IPS-20b (cell line): ENCODE data around the gene MED12L.

ENCODE experiments used
- H3K27ac ChIP-seq: one replicate; pipeline ENCODE4 v1.5.1; 2013; ENCODE audit warnings: low read length
- H3K27me3 ChIP-seq: 2 replicates; pipeline ENCODE4 v1.6.1; 2013; ENCODE audit warnings: mild to moderate bottlenecking, low read length, inconsistent platforms; ENCODE audit not compliant: insufficient read depth
- H3K36me3 ChIP-seq: 2 replicates; pipeline ENCODE4 v1.6.1; 2013; ENCODE audit warnings: low read depth, mild to moderate bottlenecking, inconsistent platforms, low read length, moderate library complexity; ENCODE audit not compliant: insufficient read depth
- H3K4me1 ChIP-seq: 2 replicates; pipeline ENCODE4 v1.6.1; 2013; ENCODE audit warnings: mild to moderate bottlenecking, control low read depth, inconsistent platforms, low read length, moderate library complexity; ENCODE audit not compliant: insufficient read depth
- H3K4me3 ChIP-seq: 2 replicates; pipeline ENCODE4 v1.5.1; 2013; ENCODE audit warnings: mild to moderate bottlenecking, low read length, inconsistent platforms
- H3K9ac ChIP-seq: 2 replicates; pipeline ENCODE4 v1.6.1; 2013; ENCODE audit warnings: low read depth, mild to moderate bottlenecking, inconsistent platforms, low read length, moderate library complexity
- H3K9me3 ChIP-seq: 2 replicates; pipeline ENCODE4 v1.6.1; 2013; ENCODE audit warnings: mild to moderate bottlenecking, low read depth, low read length, inconsistent platforms; ENCODE audit not compliant: insufficient read depth

The MED12L gene

DNA sequence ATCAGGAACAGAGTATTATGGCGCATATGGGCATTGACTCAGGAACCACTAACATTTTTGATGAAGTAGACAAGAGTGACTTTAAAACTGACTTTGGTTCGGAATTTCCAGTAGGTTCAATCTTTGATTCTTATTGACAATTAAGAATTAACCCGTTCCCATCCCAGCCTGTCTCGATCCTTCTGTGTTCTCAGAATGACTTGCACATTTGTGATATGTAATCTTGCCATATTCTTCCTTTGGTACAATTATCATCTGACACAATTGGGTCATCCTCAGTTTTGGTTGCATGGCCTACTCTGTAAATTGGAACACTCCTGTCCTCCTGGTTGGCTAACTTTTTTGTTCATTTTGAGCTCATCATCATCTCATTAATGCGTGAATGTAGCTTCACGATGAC is 107.1 kb downstream of the MED12L start:
- Histone ChIP-seq H3K27me3 (no peaks in the 10 kb centered on the region), H3K4me3 (no peak overlapping the region), H3K4me1 (no peaks in the 10 kb centered on the region), H3K9ac (no peak overlapping the region), H3K27ac (no peak overlapping the region), H3K9me3 (no peaks in the 10 kb centered on the region), H3K36me3 (peaks cover 39% of the 10 kb centered on the region; the same call in 1 of the 2 replicates)

DNA sequence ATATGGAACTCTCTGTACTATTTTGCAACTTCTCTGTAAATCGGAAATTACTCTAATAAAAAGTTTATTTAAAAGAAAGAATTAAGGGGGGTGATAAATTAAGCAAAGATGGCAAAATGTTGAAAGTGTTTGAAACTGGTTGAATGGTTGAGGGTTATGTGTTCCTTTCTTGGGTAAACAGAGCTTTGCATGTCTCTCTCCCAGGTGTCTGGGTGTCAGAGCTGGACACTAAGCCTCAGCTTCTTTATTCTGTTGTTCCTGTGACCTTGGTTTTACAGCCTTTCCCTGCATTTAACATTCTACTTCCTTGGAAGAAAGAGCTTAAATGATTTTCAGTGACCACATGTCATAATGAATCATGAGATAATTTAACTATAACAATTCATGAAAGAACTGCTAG is 110.4 kb downstream of the MED12L start:
- Histone ChIP-seq H3K27ac (no peak overlapping the region), H3K9me3 (no peaks in the 10 kb centered on the region), H3K9ac (no peak overlapping the region), H3K4me1 (no peaks in the 10 kb centered on the region), H3K36me3 (peaks cover 20% of the 10 kb centered on the region; the same call in 1 of the 2 replicates), H3K4me3 (no peak overlapping the region), H3K27me3 (no peaks in the 10 kb centered on the region)

DNA sequence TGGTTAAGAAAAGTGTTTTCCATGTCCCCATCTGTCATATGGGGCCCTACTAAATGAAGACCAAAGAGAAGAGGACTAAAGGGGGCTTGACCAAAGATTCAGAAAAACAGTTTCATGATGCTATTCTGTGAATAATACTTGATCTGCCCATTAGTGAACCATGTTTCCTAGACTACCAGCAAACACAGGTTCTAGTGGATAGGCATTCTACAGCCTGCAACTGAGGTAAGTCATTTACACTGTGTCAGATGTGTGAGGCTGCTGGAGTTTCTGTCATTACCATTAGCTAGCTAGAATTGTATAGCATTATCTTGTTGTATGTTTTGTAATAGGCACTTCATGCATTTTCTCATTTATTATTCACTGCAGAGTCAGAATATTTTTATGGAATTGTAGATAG is 111.0 kb downstream of the MED12L start:
- Histone ChIP-seq H3K27ac (no peak overlapping the region), H3K4me3 (no peak overlapping the region), H3K27me3 (no peaks in the 10 kb centered on the region), H3K9me3 (no peaks in the 10 kb centered on the region), H3K9ac (no peak overlapping the region), H3K4me1 (no peaks in the 10 kb centered on the region), H3K36me3 (peaks cover 15% of the 10 kb centered on the region; the same call in 1 of the 2 replicates)

DNA sequence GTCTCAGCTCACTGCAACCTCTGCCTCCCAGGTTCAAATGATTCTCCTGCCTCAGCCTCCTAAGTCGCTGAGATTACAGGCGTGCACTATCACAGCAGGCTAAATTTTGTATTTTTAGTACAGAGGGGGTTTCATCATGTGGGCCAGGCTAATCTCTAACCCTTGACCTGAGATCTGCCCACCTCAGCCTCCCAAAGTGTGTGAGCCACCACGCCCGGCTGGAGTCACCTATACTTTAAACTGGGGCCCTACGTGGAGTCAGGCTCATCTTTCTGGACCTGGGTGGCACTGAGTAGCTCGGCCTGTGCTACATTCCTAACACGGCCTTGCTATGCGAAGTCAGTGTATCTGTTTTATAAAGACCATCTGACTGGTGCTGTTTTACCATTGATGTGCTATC is 111.8 kb downstream of the MED12L start:
- Histone ChIP-seq H3K4me1 (no peaks in the 10 kb centered on the region), H3K9me3 (no peaks in the 10 kb centered on the region), H3K27me3 (no peaks in the 10 kb centered on the region), H3K4me3 (no peak overlapping the region), H3K27ac (no peak overlapping the region), H3K9ac (no peak overlapping the region), H3K36me3 (peaks cover 15% of the 10 kb centered on the region; the same call in 1 of the 2 replicates)

DNA sequence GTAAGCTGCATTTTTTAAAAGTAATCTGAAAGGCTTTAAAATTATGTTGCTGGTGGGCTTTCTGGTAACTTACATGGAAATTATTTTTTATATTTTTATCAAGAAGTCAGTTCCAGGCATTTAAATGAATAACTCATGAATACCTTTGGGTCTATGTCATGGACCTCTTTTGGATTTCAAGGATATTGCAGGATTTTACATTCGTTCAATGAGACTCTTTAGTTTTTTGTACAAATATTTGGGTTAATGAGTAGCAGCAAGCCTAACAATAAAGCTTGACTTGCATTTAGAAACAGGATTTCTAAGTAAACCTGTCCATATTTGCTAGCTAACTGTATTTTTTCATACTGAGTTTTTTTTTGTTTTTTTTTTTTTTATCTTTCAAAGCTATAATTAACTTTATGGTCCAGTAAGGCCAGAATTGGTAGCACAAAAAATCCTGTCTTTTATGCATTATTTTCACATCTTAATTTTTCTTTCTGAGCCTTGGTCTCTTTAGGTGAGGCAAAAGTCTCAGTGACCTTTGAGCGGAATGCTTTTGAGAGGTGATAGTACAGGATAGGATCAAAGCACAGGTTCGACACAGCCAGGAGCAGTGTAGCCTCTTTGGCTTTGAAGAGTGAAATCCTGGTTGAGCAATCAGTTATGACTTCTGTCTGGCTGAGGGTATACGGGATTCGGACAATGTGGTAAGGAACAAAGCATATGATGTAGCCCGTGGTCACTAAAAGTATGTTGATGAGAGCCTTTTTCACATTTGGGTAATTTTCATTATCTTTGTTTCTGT is 112.7 kb downstream of the MED12L start:
- Histone ChIP-seq H3K9me3 (no peaks in the 10 kb centered on the region), H3K9ac (no peak overlapping the region), H3K4me1 (no peaks in the 10 kb centered on the region), H3K27me3 (no peaks in the 10 kb centered on the region), H3K36me3 (peaks cover 9% of the 10 kb centered on the region; the same call in 1 of the 2 replicates), H3K27ac (no peak overlapping the region), H3K4me3 (no peak overlapping the region)

DNA sequence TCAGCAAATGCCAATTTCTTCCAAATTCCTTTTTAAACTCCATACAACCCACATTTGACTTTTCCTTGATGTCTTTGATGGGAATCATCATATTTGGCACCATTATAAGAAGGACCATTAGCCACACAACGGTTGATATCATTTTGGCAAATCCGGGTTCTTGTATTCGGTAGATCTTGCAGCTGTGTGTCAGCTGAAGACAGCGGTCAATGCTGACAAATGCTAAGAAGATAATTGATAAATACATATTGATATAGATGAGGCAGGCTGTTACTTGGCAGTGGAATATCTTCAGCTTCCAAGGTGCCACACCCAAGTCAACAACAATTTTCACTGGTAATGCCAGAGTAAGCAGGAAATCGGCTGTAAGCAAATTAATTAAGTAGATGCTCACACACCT is 113.4 kb downstream of the MED12L start:
- peaks cover 8% of the 10 kb centered on the region; the same call in 1 of the 2 replicates for H3K36me3 ChIP-seq
- H3K27me3 ChIP-seq, result no peaks in the 10 kb centered on the region
- H3K9ac ChIP-seq, result no peak overlapping the region
- no peaks in the 10 kb centered on the region for H3K4me1 ChIP-seq
- H3K4me3 ChIP-seq, result no peak overlapping the region
- H3K27ac ChIP-seq, result no peak overlapping the region
- no peaks in the 10 kb centered on the region for H3K9me3 ChIP-seq

DNA sequence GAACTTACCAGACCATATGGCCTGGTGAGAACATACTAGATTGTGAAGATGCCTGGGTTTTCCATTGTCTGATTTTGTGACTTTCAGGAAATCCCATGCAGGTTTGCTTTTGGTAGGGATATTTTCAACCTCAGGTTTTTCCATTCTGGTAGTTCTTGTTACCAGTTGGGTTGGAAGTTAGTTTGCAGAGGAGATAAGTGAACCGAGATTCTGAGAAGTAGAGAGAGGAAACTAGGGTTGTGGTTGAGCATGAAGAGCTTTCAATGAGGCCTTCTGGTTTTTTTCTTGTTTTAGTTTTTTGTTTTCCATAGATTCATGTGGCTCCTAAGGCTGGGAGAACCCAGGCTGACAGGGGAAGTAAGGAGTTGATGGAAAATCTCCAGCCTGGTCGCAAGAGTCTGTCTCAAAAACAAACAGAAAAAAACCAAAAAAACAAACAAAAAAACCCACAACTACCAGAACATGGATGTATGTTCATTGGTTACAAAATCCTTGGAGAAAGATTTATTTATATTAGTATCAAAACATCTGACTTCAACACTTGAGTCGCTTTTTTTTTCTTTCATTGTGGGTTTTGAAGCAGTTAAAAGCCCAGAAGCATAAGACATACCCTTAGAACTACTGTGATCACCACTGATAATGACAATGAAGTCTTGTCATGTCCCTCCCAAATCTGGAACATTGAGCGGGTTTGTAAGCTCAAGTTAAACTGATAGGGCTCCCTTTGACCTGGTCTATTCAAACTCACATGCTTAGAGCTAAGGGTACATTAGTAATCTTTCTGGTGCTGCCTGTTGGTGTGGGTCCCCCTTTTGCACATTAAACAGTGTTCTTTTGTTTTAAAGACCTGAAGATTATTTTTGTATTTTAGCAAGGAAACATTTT is 114.3 kb downstream of the MED12L start:
- H3K27me3 ChIP-seq, result no peaks in the 10 kb centered on the region
- H3K27ac ChIP-seq, result no peak overlapping the region
- no peak overlapping the region for H3K9ac ChIP-seq
- H3K9me3 ChIP-seq, result no peaks in the 10 kb centered on the region
- H3K4me1 ChIP-seq, result no peaks in the 10 kb centered on the region
- peaks cover 8% of the 10 kb centered on the region; the same call in 1 of the 2 replicates for H3K36me3 ChIP-seq
- no peak overlapping the region for H3K4me3 ChIP-seq

DNA sequence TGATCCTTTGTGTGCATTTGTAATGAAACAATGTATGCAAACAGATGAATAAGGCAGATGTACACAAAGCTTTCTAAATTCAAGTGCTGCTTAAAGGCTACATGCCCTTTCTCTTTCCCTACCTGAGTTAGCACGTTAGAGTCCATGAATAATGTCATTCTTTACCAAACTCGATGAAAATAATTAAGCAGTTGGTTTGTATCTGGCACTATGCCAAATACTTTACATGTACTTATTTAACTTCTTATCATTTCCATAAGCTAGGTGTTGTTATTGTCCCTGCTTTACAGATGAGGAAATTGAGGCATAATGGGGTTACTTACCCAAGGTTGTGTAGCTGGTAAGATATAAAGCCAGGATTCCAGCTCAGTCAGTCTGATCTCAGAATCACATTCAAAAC is 115.1 kb downstream of the MED12L start:
- peaks cover 8% of the 10 kb centered on the region; the same call in 1 of the 2 replicates for H3K36me3 ChIP-seq
- H3K4me3 ChIP-seq, result no peak overlapping the region
- no peaks in the 10 kb centered on the region for H3K27me3 ChIP-seq
- H3K27ac ChIP-seq, result no peak overlapping the region
- no peaks in the 10 kb centered on the region for H3K4me1 ChIP-seq
- no peaks in the 10 kb centered on the region for H3K9me3 ChIP-seq
- no peak overlapping the region for H3K9ac ChIP-seq

DNA sequence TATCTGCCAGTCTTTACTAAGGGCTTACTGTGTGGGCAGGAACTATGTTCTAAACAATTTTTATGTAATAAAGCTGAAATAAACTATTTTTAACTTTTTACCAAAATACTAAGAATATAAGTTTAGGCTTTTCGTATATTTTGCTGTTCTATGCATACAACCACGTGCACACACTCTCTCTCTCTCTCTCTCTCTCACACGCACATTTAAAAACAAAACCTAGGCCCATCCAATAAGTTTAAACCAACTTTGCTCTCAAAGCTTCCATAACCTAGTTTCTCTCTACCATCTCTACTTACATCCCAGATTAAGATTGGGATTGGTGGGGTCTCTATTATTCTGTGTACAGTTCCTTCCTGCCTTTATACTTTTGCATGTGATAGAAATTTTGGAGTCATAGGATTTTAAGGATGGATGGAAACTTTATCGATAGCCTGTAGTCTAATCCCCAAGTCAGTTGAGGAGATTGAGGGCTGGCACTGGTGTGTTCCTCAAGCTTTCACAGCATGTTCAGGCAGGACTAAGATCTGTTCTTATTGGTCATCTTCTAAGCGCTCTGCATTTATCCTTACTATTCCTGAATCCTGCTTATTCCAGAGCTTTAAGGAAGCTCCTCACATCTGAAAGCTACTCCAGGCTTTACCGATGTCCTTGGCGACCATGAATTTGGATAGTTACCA is 115.7 kb downstream of the MED12L start:
- Histone ChIP-seq H3K4me3 (no peak overlapping the region), H3K9me3 (no peaks in the 10 kb centered on the region), H3K9ac (no peak overlapping the region), H3K4me1 (no peaks in the 10 kb centered on the region), H3K27ac (no peak overlapping the region), H3K27me3 (no peaks in the 10 kb centered on the region), H3K36me3 (peaks cover 5% of the 10 kb centered on the region; the same call in 1 of the 2 replicates)

DNA sequence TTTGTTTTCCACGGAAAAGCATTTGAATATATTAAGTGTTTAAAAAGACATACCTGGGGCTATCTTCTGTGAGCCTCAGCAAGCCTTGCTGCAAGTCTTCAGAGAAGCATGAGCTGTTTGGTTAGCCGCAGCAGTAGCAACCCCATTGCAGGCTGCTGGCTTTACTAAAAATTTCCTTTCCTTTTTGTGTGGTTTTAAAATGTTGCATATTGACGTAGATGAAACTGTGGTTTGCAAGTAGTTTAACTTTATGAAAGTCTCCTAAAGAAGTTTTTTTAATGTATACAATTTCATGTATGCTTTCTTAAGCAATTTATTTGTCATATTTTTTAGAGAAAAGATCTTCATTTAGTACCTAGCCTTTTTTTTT is 117.6 kb downstream of the MED12L start, which contains the start of gene GPR171:
TSS of gene GPR171 (minus strand) at position 166 of the 370 bp plus-strand sequence. CDS start 3,830 bp downstream, outside the sequence.
- Histone ChIP-seq H3K9me3 (no peaks in the 10 kb centered on the region), H3K4me3 (no peak within 1 kb of the TSS), H3K4me1 (no peaks in the 10 kb centered on the region), H3K36me3 (no peaks in the 10 kb centered on the region), H3K27me3 (no peaks in the 10 kb centered on the region), H3K27ac (no peak within 1 kb of the TSS), H3K9ac (no peak within 1 kb of the TSS)

DNA sequence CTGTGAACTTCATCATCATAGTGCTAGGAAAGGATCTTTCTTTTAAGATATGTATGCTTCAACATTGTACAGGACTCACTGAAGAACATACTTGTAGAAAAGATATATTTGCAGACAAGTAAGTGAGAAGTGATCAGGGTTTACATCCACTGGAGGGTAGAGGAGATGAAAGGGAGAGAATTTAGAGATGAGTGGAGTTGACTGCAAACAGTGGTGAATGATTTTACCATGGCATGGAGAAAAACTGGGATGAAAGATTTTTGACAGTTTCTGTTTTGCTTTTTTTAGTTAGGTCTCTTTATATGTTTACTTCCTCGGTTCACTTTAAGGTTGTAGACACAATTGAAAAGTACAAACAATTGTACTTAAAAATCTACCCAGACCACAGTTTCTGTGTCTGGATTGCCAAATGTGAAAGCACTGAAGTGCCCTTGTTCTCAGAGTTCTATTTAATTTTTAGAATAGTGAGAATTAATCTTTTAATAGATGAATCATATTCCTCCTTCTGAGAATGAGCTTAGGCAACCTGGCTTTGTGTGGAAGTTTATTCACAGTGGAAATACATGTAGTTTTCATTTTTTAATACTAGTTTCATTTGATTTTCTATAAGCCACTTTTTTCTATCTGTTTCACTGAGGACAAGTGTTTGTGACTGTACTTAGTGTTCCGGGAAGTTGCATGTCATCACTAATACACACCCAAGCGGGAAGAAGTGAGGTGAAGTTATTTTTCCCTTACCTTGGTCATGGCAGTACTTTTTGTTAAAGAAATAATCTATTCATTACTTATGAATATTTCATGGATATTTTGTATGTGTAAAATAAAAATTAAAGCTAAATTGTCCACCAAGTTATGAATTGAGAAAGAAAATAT is 119.3 kb downstream of the MED12L start:
- Histone ChIP-seq H3K36me3 (no peaks in the 10 kb centered on the region), H3K27me3 (no peaks in the 10 kb centered on the region), H3K9me3 (no peaks in the 10 kb centered on the region), H3K27ac (no peak overlapping the region), H3K9ac (no peak overlapping the region), H3K4me3 (no peak overlapping the region), H3K4me1 (no peaks in the 10 kb centered on the region)
